Stimulated activated CD8-positive, alpha-beta memory T cell treated with anti-CD3 and anti-CD28 coated beads, Interleukin-7, amount 100 ng/mL, for 48 hours (primary cell): Measurements from ENCODE around the gene KTI12.
"Not testable (repeated sequence)": the region's sequence is repeated elsewhere in the genome, so short reads cannot be mapped to it uniquely, and the experiment has no call there.

Experiments
- DNase-seq, 2 donors: peaks; one replicate each; pipeline ENCODE4 v3.0.0-alpha.2; 2020; ENCODE audit warnings: low read depth in 1 of 2; ENCODE audit errors: extremely low read depth in 1 of 2

Gene KTI12, protein sequence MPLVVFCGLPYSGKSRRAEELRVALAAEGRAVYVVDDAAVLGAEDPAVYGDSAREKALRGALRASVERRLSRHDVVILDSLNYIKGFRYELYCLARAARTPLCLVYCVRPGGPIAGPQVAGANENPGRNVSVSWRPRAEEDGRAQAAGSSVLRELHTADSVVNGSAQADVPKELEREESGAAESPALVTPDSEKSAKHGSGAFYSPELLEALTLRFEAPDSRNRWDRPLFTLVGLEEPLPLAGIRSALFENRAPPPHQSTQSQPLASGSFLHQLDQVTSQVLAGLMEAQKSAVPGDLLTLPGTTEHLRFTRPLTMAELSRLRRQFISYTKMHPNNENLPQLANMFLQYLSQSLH

DNA sequence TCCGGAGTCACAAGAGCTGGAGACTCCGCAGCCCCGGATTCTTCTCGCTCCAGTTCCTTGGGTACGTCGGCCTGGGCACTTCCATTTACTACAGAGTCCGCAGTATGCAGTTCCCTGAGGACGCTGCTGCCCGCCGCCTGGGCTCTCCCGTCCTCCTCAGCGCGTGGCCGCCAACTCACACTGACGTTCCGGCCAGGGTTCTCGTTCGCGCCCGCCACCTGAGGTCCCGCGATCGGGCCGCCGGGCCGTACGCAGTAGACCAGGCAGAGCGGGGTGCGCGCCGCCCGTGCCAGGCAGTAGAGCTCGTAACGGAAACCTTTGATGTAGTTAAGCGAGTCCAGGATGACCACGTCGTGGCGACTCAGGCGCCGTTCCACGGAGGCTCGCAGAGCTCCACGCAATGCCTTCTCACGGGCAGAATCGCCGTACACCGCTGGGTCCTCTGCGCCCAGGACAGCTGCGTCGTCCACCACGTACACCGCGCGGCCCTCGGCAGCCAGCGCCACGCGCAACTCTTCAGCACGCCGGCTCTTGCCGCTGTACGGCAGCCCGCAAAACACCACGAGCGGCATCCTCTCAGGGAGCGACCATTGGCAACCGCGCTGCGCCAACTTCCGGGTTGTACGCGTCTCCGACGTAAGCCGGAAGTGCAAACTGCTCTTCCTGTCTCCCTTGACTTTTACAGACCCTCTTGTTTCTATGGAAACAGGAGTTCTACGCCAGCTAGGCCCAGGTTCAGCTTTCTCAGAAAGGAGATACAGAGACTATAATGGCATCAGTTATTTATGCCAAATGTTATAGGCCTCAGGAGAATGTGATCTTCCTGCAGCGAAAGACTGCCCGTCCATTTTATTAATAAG, at the start of gene KTI12:
Gene KTI12 (minus strand): TSS at position 621 of the 860 bp plus-strand sequence. CDS start 49 bp downstream, at position 572.
- DNase-seq: peak; percentile 64 to 82

DNA sequence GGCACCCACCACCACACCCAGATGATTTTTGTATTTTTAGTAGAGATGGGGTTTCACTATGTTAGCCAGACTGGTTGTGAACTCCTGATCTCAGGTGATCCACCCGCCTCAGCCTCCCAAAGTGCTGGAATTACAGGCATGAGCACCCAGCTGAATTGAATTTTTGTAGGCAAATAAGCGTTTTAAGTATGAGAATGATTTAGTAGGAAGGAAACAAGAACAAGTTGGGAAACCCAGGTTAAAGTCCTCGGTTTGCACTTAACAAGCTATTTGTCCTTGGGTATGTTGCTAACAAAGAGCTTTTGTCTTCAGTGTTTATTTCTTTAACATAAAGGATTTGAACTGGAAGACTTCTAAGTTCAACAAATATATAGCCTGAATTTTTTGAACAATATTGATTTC, 46.4 kb upstream of the KTI12 start:
- no peak for DNase-seq

DNA sequence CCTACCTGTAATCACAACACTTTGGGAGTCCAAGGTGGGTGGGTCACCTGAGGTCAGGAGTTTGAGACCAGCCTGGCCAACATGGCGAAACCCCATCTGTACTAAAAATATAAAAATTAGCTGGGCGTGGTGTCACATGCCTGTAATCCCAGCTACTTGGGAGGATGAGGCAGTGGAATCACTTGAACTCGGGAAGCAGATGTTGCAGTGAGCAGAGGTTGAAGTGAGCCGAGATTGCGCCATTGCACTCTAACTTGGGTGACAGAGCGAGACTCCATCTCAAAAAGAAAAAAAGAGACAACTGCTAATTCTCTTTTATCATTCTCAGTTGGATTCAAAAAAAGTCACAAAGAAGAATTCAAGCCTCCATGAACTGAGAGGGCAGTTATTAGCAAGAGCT, 43.7 kb upstream of the KTI12 start:
- DNase-seq: not testable (repeated sequence)

DNA sequence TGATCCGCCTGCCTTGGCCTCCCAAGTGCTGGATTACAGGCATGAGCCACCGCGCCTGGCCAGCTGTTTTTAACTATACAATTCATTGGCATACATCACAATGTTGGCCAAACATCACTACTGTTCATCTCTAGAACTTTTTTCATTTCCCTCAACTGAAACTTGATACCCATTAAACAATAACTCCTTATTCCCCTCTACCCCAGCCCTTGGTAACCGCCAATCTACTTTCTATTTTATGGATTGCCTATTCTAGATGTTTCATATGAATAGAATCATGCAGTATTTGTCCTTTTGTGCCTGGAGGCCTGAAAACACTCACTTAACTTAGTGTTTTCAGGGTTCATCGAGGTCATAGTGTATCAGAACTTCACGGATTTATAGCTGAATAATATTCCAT, 38.7 kb upstream of the KTI12 start:
- no peak for DNase-seq

DNA sequence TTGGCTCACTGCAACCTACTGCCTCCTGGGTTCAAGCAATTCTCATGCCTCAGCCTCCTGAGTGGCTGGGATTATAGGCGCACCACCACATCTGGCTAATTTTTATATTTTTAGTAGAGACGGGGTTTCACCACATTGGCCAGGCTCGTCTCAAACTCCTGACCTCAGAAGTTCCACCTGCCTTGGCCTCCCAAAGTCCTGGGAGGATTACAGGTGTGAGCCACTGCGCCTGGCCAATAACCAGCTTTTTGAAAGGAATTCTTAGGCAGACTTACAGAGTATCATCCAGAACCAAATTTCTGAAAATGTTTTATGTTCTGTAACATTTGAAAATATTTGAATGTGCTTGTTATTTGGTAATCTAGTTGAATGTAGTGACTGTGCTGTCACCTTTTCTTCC, 37.1 kb upstream of the KTI12 start:
- no peak for DNase-seq

DNA sequence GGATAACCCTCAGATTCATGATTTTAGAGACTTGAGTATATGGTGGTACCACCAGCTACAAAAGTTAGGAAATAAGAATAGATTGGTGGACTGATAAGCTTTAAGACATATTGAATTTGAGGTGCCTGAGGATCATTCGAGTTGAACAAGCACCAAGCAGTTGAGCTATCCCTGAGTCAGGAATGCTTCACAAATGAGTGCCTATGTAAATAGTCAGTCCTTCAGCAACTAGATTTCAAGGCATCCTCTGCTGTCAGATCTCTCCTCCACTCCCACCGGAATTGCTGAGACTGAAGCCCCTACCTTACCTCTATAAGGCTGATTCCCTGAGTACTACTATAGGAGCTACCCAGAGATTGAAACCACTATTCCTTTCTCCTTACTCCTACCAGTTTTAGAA, 29.6 kb upstream of the KTI12 start:
- no peak for DNase-seq

DNA sequence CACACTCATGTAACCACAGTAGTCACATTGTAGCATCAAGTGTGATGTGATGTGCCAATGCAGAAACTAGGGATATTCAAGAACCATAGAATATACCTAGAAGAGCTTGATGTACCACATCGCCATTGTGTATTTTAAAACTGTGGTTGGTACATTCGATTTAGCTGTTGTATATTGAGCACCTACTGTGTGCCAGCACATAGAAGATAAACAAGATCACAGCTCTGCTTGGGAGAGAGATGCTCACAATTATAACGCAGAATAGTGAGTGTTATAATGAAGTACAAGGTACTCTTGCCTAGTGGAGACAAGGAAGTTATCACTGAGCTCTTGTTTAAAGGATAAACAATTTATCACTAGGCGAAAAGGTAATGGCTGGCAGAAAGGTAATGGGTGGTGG, 27.2 kb upstream of the KTI12 start:
- no peak for DNase-seq

DNA sequence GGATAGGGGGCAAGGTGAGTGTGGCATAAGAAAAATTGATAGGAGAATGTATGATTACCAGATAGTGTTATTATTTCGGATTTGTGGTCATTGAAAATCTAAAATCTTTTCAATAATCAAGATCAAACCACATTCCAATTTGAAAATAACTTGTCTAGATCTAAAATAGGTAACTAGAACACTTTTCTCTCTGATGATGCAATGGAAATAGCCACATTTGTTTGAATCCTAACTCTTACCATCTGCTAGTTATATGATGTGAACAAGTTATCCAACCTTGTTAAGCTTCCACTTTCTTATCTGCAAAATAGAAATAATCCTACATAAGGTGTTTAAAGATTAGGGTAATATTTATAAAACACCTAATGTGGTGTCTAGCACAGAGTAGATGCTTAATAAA, 26.3 kb upstream of the KTI12 start:
- no peak for DNase-seq

DNA sequence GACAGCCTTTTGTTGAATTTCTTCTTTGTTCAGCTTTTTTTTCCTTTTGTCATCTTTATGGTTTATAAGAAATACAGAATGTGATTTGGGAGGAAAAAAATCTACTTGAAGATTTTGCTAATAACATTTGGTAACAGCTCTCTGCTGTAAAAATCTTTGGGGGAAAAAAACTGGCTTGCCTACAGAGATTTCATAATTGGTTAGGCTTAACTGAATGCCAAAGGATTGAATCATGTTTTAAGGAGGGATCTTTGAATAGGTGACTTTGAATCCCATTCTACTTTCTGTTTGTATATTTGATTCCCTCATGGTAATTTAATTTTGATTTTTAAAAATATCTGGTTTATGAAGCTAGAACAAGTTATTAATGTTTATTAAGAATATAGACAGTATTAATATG, 25.7 kb upstream of the KTI12 start:
- no peak for DNase-seq

DNA sequence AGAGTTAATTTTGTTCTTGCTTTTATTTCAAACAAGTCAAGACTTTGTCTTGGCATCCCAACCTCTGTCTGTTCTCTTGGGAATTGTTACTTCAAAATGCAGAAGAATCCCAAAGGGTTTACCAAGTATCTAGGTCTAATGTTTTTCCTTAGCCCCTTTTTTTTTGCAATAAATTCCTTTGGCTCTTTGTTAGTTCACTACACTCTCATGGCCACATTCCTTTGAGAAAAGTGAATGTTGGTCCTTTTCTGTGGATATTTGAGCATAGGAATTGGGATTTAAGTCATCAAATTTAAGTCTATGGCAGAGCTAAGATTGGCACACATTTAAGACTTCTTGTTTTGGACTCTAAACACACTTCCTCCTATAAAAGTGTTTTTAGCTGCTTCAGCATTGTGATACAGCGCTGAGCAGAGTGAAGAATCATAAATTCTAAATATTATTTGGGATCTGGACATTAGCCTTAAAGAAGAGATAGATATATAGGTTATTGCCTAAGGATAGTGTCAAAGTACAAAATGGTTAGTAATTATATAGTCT, 24.3 kb upstream of the KTI12 start:
- no peak for DNase-seq

DNA sequence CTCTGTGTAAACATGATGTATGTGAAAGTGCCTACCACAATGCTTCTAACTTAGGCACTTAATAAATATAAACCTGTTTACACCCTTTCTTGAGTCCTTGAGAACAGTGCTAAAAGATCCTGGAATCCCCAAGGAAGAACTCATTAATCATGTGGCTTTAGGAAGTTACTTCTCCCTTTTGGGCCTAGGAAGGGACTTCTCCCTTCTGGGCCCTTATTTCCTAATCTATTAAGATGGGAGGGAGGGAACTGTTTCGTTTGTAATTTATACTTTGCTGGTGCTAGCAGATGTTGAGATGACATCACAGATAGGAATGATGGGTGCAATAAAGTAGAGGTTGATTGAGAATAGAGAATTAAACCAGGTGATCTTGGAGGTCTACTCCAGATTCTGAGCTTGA, 23.6 kb upstream of the KTI12 start:
- no peak for DNase-seq

DNA sequence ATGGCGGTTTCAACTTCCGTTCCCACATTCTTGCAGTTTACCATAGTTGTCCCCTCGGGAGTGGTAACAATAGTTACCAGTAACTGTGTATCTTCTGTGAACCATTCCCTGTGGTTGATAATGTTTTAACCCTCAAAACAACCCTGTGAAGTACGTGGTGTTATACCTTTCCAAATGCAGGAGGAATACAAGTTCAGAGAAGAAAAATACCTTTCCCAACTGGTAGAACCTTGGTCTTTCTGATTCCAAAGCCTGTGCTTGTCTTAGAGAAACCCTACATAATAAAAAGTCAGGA, 23.3 kb upstream of the KTI12 start:
- no peak for DNase-seq

DNA sequence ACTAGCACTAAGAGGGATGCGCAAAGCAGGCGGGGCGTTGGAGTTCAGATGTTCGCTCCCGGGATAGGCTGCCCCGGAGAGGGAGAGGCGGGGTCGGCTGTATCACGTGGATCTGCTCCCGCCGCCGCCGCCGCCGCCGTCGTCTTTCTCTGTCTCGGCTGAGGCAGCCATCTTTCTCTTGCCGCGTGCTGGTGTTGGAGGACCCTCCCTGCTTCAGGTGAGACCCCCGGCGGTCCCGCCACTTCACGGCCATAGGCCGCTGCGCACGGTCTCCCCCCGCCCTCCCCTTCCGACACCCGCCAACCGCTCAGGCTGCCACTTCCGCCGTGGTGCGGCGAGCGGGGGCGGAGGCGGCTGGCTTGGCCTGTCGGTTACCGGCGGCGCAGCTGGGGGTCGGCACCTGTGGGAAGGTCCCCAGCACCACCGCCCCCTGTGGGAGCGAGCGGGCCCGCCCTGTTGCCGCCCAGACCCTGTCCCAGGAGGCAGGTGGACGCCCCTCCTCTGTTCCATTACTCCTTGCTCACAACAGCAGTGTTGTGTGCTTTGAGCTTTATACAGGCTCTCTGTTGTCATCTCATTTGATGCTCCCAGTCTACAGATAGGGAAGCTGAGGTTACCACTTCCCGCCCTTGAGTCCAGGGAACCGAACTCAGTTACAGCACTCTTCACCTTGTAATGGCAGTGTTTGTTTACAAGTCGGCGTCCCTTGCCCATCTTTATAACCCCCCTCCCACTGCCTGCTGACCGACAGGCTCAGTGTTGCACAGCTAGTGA, 22.7 kb upstream of the KTI12 start, which contains the start of gene BTF3L4:
Gene BTF3L4 (plus strand): TSS at position 133 of the 774 bp plus-strand sequence. CDS start 3,553 bp downstream, outside the sequence.
- DNase-seq: peak; percentile 83 to 95

DNA sequence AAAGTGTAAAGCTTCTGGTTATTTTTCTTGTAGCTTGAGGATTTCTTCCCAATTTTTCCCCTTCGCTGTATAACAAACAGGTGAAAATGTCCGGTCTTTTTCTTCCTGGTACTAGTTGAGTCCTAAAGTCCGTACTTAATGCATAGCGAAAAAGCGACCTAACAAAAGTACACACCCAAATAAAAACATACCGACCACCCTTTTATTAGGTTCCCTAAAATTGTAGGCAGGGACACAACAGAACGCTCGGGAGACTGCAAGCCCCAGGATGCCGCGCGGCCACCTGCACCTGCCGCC, 22.2 kb upstream of the KTI12 start:
- DNase-seq: no peak

DNA sequence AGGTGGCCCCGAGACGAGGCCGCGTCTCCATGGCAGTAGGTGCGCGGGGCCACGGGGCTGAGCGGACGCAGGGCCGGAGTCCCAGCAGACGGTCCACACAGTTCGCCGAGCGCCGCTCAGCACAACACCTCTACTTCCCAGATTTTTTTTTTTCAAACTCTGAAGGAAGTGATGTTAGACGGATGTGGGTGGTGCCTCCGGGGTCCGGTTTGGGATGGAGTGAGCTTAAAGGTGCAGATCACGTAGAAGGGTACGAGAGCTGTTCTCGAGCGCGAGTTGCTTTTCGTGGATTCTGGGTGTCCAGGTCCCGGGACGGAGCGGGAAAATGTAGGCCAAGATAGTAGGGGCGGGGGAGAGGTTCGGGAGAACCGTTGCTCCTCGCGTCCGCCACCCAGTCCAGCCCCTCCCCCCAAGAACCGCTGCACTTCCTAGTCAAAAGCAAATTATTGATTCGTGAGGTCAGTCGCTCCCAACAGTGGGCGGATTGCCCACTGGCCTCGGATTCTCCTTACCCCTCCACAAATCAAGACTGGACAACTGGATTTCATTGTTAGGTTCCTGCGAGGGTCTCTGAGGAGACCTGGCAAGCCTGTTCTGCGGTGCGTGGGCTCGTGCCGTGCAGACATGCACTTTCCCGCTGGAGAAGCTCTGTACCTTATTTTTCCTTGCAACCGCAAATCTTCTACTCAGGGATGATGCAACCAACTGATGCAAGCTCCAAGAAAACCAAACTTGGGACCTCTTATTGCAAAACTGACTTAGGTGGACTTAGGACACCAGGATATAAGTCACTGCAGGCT, 21.7 kb upstream of the KTI12 start, which contains the start of gene TXNDC12:
Gene TXNDC12 (minus strand): TSS at position 126 of the 800 bp plus-strand sequence. CDS start 95 bp downstream, at position 31.
- peak; percentile 37 to 66 for DNase-seq

DNA sequence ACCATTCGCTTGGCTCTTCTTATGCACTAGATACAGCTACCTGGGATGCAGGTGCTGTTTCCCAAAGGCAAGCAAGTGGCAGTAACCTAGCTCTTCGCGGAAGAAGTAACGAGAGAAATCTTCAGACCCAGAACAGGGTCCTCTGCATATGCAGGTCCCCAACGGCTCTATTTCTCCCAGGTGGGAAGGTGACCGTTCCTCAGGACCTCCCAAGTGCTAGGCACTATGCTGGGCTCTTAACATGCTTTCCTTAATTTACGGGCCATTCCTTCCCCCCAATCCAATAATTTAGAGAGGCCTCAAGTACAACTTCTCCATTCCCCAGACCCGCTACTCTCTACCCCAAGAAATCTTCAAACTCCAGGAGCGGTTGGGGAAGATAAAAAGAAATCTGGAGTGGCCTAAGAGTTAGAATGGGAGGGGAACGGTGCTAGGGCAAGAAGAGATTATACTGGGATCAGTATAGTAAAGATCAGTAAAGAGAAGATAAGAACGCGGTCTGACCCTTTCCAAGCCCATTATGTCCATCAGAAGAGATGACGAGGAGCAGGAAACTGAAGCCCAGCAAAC, 21.0 kb upstream of the KTI12 start:
- no peak for DNase-seq

DNA sequence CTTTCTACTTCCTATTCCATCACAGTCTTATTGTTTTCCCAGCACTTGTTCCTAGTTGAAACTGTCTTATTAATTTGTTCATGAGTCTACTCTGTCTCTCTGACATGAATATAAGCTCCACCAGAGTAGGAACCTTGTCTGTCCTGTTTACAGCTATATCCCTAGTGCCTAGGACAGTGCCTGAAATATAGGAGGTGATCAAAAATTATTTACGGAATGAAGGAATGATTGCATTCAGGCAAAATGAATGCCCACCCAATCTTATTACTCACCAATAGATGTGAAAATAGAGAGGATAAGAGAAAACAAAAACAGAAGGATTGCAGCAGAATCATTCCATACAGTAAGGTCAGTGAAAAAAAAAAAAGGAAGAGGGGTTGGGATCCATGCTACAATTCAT, 20.3 kb upstream of the KTI12 start:
- DNase-seq: no peak

DNA sequence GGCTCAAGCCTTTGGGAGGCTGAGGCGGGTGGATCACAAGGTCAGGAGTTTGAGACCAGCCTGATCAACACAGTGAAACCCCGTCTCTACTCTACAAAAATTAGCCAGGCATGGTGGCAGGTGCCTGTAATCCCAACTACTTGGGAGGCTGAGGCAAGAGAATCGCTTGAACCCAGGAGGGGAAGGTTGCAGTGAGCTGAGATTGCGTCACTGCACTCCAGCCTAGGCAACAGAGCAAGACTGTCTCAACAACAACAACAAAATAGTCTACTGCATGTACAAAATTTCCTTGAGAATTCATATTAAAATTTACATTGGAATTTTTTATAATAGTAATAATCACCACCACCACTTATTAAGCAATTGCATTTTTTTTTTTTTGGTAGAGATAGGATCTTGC, 15.7 kb upstream of the KTI12 start:
- not testable (repeated sequence) for DNase-seq

DNA sequence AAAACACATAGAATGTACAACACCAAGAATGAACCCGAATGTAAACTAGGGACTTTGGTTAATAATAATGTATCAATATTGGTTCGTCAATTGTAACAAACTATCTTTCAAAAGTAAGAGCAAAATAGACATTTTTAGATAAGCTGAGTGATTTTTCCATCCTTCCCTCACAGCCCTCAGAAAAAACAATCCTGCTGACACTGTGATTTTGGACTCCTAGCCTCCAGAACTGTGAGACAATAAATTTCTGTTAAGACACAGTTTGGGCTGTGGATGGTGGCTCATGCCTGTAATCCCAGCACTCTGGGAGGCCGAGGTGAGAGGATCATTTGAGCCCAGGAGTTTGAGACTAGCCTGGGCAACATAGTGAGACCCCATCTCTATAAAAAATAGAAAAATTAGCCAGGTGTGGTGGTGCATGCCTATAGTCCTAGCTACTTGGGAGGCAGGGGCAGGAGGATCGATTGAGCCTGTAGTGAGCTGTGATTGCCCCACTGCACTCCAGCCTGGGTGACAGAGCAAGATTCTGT, 12.1 kb upstream of the KTI12 start:
- not testable (repeated sequence) for DNase-seq

DNA sequence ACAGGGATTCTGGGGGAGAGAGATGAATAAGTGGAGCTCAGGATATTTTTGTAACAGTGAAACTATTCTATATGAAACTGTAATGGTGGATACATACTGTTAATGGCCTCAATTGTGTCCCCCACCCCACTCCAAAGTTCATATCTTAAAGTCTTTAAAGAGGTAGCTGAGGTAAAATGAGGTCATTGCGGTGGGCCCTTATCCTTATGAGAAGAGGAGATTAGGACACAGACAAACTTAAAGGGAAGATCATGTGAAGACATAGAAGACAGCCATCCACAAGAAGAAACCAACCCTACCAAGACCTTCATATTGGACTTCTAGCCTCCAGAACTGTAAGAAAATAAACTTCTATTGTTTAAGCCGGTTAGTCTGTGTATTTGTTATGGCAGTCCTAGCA, 11.6 kb upstream of the KTI12 start:
- DNase-seq: no peak
